MM.1S (cell line): ENCODE data around the gene LOXHD1.

Experiments
- DNase-seq: peaks from one replicate; pipeline ENCODE4 v3.0.0-alpha.2; 2015
- H2AFZ ChIP-seq: fragments of 300-600 bp; sonication (generic); 2 replicates; pipeline ENCODE4 v1.6.0; 2016; ENCODE audit warnings: antibody characterized with exemption, low read length
- H3F3A ChIP-seq: fragments of 300-600 bp; sonication (generic); 2 replicates; pipeline ENCODE4 v1.6.1; 2016; ENCODE audit warnings: mild to moderate bottlenecking, antibody characterized with exemption, low read length, moderate library complexity, mixed read lengths; ENCODE audit not compliant: insufficient read depth
- H3K27ac ChIP-seq: fragments of 300-600 bp; sonication (generic); 2 replicates; pipeline ENCODE4 v1.5.1; 2016; ENCODE audit warnings: mild to moderate bottlenecking, low read length
- H3K27me3 ChIP-seq: fragments of 300-600 bp; sonication (generic); replicated peaks from 2 replicates; pipeline ENCODE4 v1.6.0; 2016; ENCODE audit warnings: low read length; ENCODE audit not compliant: insufficient read depth
- H3K36me3 ChIP-seq: fragments of 300-600 bp; sonication (generic); replicated peaks from 2 replicates; pipeline ENCODE4 v1.6.1; 2016; ENCODE audit warnings: mild to moderate bottlenecking, low read length, mixed read lengths; ENCODE audit not compliant: insufficient read depth
- H3K4me1 ChIP-seq: fragments of 300-600 bp; sonication (generic); 2 replicates; pipeline ENCODE4 v1.6.1; 2016; ENCODE audit warnings: low read length, mixed read lengths
- H3K4me2 ChIP-seq: fragments of 300-600 bp; sonication (generic); 2 replicates; pipeline ENCODE4 v1.6.0; 2016; ENCODE audit warnings: low read depth, low read length
- H3K4me3 ChIP-seq: fragments of 300-600 bp; sonication (generic); 2 replicates; pipeline ENCODE4 v1.5.1; 2016; ENCODE audit warnings: low read length, mixed read lengths
- H3K79me2 ChIP-seq: fragments of 300-600 bp; sonication (generic); 2 replicates; pipeline ENCODE4 v1.6.1; 2016; ENCODE audit warnings: mixed run types, low read length, mixed read lengths
- H3K9ac ChIP-seq: fragments of 300-600 bp; sonication (generic); 2 replicates; pipeline ENCODE4 v1.6.1; 2016; ENCODE audit warnings: low read length, mixed read lengths
- H3K9me2 ChIP-seq: fragments of 300-600 bp; sonication (generic); replicated peaks from 2 replicates; pipeline ENCODE4 v1.6.1; 2016; ENCODE audit warnings: mild to moderate bottlenecking, low read length, mixed read lengths; ENCODE audit not compliant: insufficient read depth
- H3K9me3 ChIP-seq: fragments of 300-600 bp; sonication (generic); replicated peaks from 2 replicates; pipeline ENCODE4 v1.6.1; 2016; ENCODE audit warnings: mild to moderate bottlenecking, low read length, mixed read lengths; ENCODE audit not compliant: insufficient read depth
- H4K20me1 ChIP-seq: fragments of 300-600 bp; sonication (generic); 2 replicates; pipeline ENCODE4 v1.6.1; 2016; ENCODE audit warnings: mild to moderate bottlenecking, low read length, moderate library complexity, mixed read lengths; ENCODE audit not compliant: insufficient read depth
- CTCF ChIP-seq: fragments of 300-600 bp; sonication (generic); IDR thresholded peaks from 2 replicates; pipeline ENCODE4 v1.5.1; 2016; ENCODE audit warnings: antibody characterized with exemption, low read length, mixed read lengths
- EZH2 ChIP-seq: fragments of 300-600 bp; sonication (generic); optimal IDR thresholded peaks from 2 replicates; pipeline ENCODE3; 2017; ENCODE audit warnings: low read depth, mild to moderate bottlenecking, antibody characterized with exemption, low read length, mixed read lengths
- EZH2phosphoT487 ChIP-seq: fragments of 300-600 bp; sonication (generic); IDR thresholded peaks from 2 replicates; pipeline ENCODE4 v1.6.1; 2018; ENCODE audit warnings: antibody characterized with exemption, low read length

The LOXHD1 gene

GRCh38 chr18:46485675-46486194 is 171.3 kb downstream of the LOXHD1 start:
- Histone ChIP-seq H3K79me2 (no peaks in the 10 kb centered on the region), H3K27ac (no peak overlapping the region), H2AFZ (no peak overlapping the region), H3K9me3 (no peaks in the 10 kb centered on the region), H3K4me1 (0 out of 2 replicates have a peak, but pooled peaks cover 6% of the 10 kb centered on the region), H3K9ac (no peak overlapping the region), H3K4me3 (no peak overlapping the region), H3K9me2 (no peaks in the 10 kb centered on the region), H3F3A (no peaks in the 10 kb centered on the region), H3K27me3 (no peaks in the 10 kb centered on the region), H4K20me1 (no peaks in the 10 kb centered on the region), H3K36me3 (no peaks in the 10 kb centered on the region), H3K4me2 (no peak overlapping the region)
- no peak for DNase-seq
- no peak for TF ChIP-seq CTCF
- no peak for TF ChIP-seq EZH2phosphoT487
- TF ChIP-seq EZH2: no peak

GRCh38 chr18:46484971-46485370 is 172.0 kb downstream of the LOXHD1 start:
- no peak overlapping the region for H3K4me2 ChIP-seq
- H3K27me3 ChIP-seq: no peaks in the 10 kb centered on the region
- no peak for DNase-seq
- H3K36me3 ChIP-seq: no peaks in the 10 kb centered on the region
- TF ChIP-seq EZH2phosphoT487 (no peak), EZH2 (no peak), CTCF (no peak)
- no peaks in the 10 kb centered on the region for H4K20me1 ChIP-seq
- no peaks in the 10 kb centered on the region for H3K9me2 ChIP-seq
- no peak overlapping the region for H3K4me3 ChIP-seq
- H3K79me2 ChIP-seq: no peaks in the 10 kb centered on the region
- H3K27ac ChIP-seq: no peak overlapping the region
- no peak overlapping the region for H3K9ac ChIP-seq
- no peaks in the 10 kb centered on the region for H3F3A ChIP-seq
- H3K9me3 ChIP-seq: no peaks in the 10 kb centered on the region
- H2AFZ ChIP-seq: no peak overlapping the region
- H3K4me1 ChIP-seq: 0 out of 2 replicates have a peak, but pooled peaks cover 6% of the 10 kb centered on the region

GRCh38 chr18:46482831-46483230 is 174.2 kb downstream of the LOXHD1 start:
- no peak overlapping the region for H3K4me2 ChIP-seq
- H3K36me3 ChIP-seq: no peaks in the 10 kb centered on the region
- H3F3A ChIP-seq: no peaks in the 10 kb centered on the region
- H4K20me1 ChIP-seq: no peaks in the 10 kb centered on the region
- no peaks in the 10 kb centered on the region for H3K79me2 ChIP-seq
- no peak overlapping the region for H3K27ac ChIP-seq
- H3K9ac ChIP-seq: no peak overlapping the region
- no peak overlapping the region for H2AFZ ChIP-seq
- no peaks in the 10 kb centered on the region for H3K9me3 ChIP-seq
- H3K27me3 ChIP-seq: no peaks in the 10 kb centered on the region
- no peak for TF ChIP-seq EZH2
- TF ChIP-seq CTCF: no peak
- TF ChIP-seq EZH2phosphoT487: no peak
- 0 out of 2 replicates have a peak, but pooled peaks cover 6% of the 10 kb centered on the region for H3K4me1 ChIP-seq
- H3K4me3 ChIP-seq: no peak overlapping the region
- H3K9me2 ChIP-seq: no peaks in the 10 kb centered on the region
- no peak for DNase-seq
